HEK293 (cell line): ENCODE measurements around the gene NFKBIA.

Experiments
- CTCF ChIP-seq: fragments of 450-650 bp; formaldehyde crosslinking; IDR thresholded peaks from 2 replicates; pipeline ENCODE4 v1.5.1; 2016; ENCODE audit warnings: missing biosample characterization, missing genetic modification characterization
- HOXA7 ChIP-seq: sonication (generic); formaldehyde crosslinking; IDR thresholded peaks from 2 replicates; pipeline ENCODE4 v1.8.1; 2022; ENCODE audit warnings: missing genetic modification reagents, borderline replicate concordance
- ZNF274 ChIP-seq, 2 experiments: fragments of 200-500 bp in 1 of 2; fragments of 450-650 bp in 1 of 2; sonication (Bioruptor generic) in 1 of 2; formaldehyde crosslinking in 1 of 2; IDR thresholded peaks; 2 replicates each; pipeline versions ENCODE4 v1.5.1 to v1.6.1; 2014 to 2016; ENCODE audit warnings: borderline replicate concordance in 1 of 2, inconsistent platforms in 1 of 2, low read length in 1 of 2, missing biosample characterization in 1 of 2, missing genetic modification characterization in 1 of 2
- ZNF747 ChIP-seq: fragments of 450-650 bp; formaldehyde crosslinking; IDR thresholded peaks from 2 replicates; pipeline ENCODE4 v1.5.1; 2016; ENCODE audit warnings: missing biosample characterization, missing genetic modification characterization

GRCh38 chr14:35384455-35385041, 20.0 kb downstream of the NFKBIA start:
- no peak for TF ChIP-seq CTCF
- no peak for TF ChIP-seq HOXA7 (CRISPR knock-in tag)
- no peak for TF ChIP-seq ZNF274 (IDR thresholded peaks at IDR 0.05; ENCODE audit: low read length)
- TF ChIP-seq ZNF274 (tag by site-specific recombination; IDR thresholded peaks at IDR 0.05; ENCODE audit: borderline replicate concordance) = no peak
- TF ChIP-seq ZNF747 (tag by site-specific recombination) = no peak
